ENCODE measurements around the gene TRIO. TPM values are rescaled to one million over a fixed set of nuclear protein-coding genes. Genes with fewer than 3 reads are reported as not detected.

The TRIO gene
- total RNA-seq, 1 donor: 211 TPM

GRCh38 chr5:14521748-14522147 lies 378.6 kb downstream of the TRIO start:
- DNase-seq (ENCODE audit: low read depth): no peak
- TF ChIP-seq CTCF (IDR thresholded peaks at IDR 0.05; ENCODE audit: insufficient read depth, low read length): no peak
- no peak overlapping the region for H3K4me3 ChIP-seq (ENCODE audit: low read depth, low read length)

- H3K4me3 ChIP-seq (ENCODE audit: low read depth, low read length): no peak overlapping the region
- DNase-seq (ENCODE audit: low read depth): no peak
- TF ChIP-seq CTCF (IDR thresholded peaks at IDR 0.05; ENCODE audit: insufficient read depth, low read length): no peak
Observed at GRCh38 chr5:14522721-14523120, 379.6 kb downstream of the TRIO start.

- no peak for TF ChIP-seq CTCF (IDR thresholded peaks at IDR 0.05; ENCODE audit: insufficient read depth, low read length)
- no peak overlapping the region for H3K4me3 ChIP-seq (ENCODE audit: low read depth, low read length)
- DNase-seq (ENCODE audit: low read depth): no peak
Observed at GRCh38 chr5:14523243-14524034, 380.3 kb downstream of the TRIO start.

- TF ChIP-seq CTCF (IDR thresholded peaks at IDR 0.05; ENCODE audit: insufficient read depth, low read length): no peak
- DNase-seq (ENCODE audit: low read depth): no peak
- no peak overlapping the region for H3K4me3 ChIP-seq (ENCODE audit: low read depth, low read length)
Observed at GRCh38 chr5:14525397-14525796, 382.3 kb downstream of the TRIO start.

- DNase-seq (ENCODE audit: low read depth): no peak
- TF ChIP-seq CTCF (IDR thresholded peaks at IDR 0.05; ENCODE audit: insufficient read depth, low read length): no peak
- H3K4me3 ChIP-seq (ENCODE audit: low read depth, low read length): no peak overlapping the region
Observed at GRCh38 chr5:14526493-14526892, 383.4 kb downstream of the TRIO start.

GRCh38 chr5:14528115-14528514 lies 385.0 kb downstream of the TRIO start:
- DNase-seq (ENCODE audit: low read depth): no peak
- TF ChIP-seq CTCF (IDR thresholded peaks at IDR 0.05; ENCODE audit: insufficient read depth, low read length): no peak
- no peak overlapping the region for H3K4me3 ChIP-seq (ENCODE audit: low read depth, low read length)

GRCh38 chr5:14528926-14529325 lies 385.8 kb downstream of the TRIO start:
- no peak for TF ChIP-seq CTCF (IDR thresholded peaks at IDR 0.05; ENCODE audit: insufficient read depth, low read length)

More at GRCh38 chr5:14528926-14529325, 385.8 kb downstream of the TRIO start:
- DNase-seq (ENCODE audit: low read depth): no peak
- H3K4me3 ChIP-seq (ENCODE audit: low read depth, low read length): no peak overlapping the region
